SU-DHL-6 (cell line): ENCODE results near the gene SLC4A2.

ENCODE experiments used
- CTCF ChIP-seq: fragments of 200-600 bp; sonication (generic); IDR thresholded peaks from one replicate; pipeline ENCODE4 v1.5.1; 2017; ENCODE audit warnings: antibody characterized with exemption, mild to moderate bottlenecking, low read length, moderate library complexity; ENCODE audit not compliant: insufficient read depth, poor library complexity, severe bottlenecking
- EZH2phosphoT487 ChIP-seq: fragments of 200-600 bp; sonication (generic), shearing (Covaris generic); conservative IDR thresholded peaks from 2 replicates; pipeline ENCODE4 v1.6.1; 2018; ENCODE audit warnings: mild to moderate bottlenecking, antibody characterized with exemption, low read length, moderate library complexity, mixed read lengths

GRCh38 chr7:151125470-151125845 lies 66.1 kb downstream of the SLC4A2 start:
- TF ChIP-seq CTCF = no peak
- TF ChIP-seq EZH2phosphoT487 = no peak
